LHCN-M2 (cell line): ENCODE data around the gene NECTIN2. TPM values are rescaled to one million over a fixed set of nuclear protein-coding genes. Genes with fewer than 3 reads are reported as not detected.

Experiments
- DNase-seq: peaks from one replicate; pipeline ENCODE4 v3.0.0-alpha.2; 2012; ENCODE audit warnings: low read depth
- polyA plus RNA-seq: library from polyadenylated mRNA; unstranded; fragments of >200 nt; gene quantifications from one replicate; pipeline ENCODE4 v1.2.1, GENCODE V29; 2012; ENCODE audit warnings: missing spikeins
- total RNA-seq: library from RNA; depleted of rRNA; stranded (reverse); fragments of >200 nt; gene quantifications from 2 replicates; pipeline ENCODE4 v1.2.3, GENCODE V29; 2014; rRNA removed

Gene NECTIN2
- total RNA-seq, result 68.4 and 79.6 TPM in 2 replicates
- 71.9 TPM for polyA plus RNA-seq

DNA sequence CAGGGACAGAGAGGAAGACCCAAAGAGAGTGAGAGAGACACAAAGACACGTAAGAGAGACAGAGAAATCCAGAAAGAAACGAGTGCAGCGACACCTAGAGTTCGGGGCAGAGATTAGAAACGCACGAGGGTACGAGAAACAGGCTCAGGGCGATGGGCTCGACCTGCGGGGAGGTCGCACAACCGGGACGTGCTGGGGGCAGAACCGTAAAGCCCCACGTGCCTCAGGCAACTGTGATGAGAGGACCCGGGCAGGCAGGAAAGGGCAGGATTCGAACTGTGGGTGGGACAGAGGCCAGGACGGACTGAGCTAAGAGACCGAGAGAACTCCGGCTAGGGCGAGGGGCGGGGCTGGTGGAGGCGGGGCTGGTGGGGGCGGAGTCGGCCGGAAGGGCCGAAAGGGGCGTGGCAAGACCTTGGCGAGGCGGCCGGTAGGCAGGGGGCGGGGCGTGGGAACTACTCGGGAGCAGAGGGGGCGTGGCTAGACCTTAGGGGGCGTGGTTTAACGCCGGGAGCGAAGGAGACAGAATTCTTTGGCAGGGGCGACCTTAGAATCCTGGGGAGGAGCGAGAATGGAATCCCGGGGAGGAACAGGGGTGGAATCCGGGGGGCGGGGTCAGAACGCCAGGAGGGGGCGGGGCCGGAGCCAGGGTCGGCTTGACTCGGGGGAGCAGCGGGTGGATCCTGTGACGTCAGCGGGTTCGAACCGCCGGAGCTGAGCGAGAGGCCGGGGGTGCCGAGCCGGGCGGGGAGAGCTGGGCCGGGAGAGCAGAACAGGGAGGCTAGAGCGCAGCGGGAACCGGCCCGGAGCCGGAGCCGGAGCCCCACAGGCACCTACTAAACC is at the start of gene NECTIN2:
Gene NECTIN2 (plus strand): TSS at position 686 of the 843 bp plus-strand sequence. CDS start 229 bp downstream, outside the sequence.
- peak; percentile 95 for DNase-seq

DNA sequence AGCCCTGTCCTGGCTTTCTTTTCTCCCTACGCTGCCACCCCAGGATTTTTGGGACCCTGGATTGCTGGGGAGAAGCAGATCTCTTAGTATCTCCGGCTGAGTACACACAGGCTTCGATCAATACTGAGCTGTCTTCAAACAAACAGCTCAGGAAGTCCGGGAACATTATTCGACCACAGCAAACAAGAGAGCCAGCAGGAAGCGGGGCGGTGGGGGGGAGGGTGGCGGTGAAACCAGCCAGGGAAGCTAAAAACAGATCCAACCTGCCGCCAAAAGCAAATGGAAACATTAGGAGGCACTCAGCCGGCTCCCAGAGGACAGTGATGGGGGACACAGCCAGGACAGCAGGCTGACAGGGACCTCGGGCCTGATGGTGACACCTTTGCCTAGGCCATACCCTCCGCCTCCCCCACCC is 49.4 kb upstream of the NECTIN2 start:
- no peak for DNase-seq

DNA sequence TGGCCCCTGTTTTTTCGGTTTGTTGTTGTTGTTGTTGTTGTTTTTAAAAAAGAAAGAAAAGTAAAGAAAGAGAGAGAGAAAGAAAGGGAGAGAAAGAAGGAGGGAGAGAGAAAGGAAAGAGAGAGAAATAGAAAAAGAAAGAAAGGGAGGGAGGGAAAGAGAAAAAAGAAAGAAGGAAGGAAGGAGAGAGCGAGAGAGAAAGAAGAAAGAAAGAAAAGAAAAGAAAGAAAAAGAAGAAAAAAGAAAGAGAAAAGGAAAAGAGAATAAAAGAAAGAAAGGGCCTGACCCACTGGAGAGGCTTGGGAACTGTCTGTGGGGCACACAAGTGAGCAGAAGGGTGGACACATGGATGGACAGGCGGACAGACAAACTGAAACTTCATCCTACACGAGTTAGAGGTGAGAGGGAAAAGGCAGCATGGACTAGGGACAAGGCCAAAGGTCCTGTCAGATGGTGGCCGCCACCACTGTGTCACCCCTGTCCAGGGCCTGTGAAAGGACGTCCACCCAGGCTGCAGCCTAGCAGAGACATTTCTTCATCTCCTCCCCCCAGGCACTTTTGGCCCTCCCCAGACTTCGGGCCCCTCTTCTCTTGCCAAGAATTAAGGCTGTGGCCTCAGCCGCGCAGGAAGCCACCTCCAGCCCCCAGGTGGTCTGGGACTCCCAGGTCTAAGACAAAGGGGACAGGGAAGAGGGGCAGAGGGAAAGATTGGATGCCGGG is 46.3 kb upstream of the NECTIN2 start:
- DNase-seq, result no peak

DNA sequence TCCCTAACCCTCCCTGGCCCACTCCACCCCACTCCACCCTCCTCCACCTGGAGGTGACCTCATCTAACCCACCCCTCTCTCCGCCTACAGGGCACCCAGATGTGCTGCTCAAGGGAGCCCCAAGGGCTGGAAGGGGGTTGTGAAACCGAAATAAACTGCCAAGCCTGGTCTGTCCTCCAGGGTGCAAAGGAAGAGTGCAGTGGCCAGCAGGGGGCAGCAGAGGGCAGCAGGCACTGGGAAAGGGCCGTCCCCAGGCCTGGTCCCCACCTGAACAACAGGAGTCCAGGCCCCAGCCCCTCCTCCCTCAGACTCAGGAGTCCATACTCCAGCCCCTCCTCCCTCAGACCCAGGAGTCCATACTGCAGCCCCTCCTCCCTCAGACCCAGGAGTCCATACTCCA is 45.6 kb upstream of the NECTIN2 start:
- DNase-seq, result peak; percentile 56

DNA sequence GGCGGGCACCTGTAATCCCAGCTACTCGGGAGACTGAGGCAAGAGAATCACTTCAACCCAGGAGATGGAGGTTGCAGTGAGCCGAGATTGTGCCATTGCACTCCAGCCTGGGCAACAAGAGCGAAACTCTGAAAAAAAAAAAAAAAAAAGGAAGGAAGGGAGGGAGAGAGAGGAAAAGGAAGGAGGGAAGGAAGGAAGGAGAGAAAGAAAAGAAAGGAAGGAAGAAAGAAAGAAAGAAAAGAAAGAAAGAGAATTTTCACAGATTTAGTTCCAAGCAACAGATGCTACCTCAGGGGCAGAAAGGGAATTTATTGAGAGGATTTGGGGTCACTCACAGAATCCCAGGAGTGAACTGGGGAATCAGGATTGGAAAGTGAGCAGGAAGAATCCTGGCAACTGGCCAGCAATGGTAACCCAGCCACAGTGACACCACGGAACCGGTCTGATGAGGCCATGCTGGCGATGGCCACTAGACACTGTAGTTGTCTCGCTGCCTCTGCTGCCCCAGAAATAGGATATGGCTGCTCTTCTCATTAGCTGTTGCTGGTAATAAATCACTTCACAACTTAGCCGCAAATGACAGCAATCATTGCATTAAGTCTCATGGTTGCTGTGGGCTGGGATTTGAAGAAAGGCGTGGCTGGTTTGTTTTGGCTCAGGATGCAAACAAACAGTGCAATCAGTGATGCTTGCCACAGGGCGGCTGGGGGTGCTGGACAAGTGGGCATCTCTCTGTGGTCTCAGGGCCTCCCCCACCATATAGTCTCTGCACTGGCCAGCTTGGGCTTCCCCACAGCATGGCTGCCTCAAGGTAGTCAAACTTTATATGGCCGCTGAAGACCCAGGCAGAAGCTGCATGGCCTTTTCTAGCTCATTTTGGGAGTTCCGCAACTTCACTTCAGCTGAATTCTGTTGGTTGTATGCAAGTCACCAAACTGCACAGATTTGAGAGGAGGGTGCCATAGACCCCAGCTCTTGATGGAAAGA is 42.4 kb upstream of the NECTIN2 start:
- DNase-seq, result no peak

DNA sequence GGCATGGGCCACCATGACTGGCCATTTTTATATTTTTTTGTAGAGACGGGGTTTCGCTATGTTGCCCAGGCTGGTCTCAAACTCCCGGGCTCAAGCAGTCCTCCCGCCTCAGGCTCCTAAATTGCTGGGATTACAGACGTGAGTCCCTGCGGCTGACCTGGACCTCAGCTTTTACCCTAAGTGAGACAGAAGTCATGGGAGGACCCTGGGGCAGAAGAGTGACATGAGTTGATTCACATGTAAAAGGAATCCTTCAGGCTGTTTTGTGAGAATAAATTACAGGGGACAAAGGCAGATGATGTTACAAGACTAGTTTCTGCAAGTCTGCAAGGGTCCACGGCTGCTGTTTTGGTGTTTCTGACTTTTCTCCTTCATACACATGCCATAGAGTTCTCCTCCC is 39.8 kb upstream of the NECTIN2 start:
- no peak for DNase-seq

DNA sequence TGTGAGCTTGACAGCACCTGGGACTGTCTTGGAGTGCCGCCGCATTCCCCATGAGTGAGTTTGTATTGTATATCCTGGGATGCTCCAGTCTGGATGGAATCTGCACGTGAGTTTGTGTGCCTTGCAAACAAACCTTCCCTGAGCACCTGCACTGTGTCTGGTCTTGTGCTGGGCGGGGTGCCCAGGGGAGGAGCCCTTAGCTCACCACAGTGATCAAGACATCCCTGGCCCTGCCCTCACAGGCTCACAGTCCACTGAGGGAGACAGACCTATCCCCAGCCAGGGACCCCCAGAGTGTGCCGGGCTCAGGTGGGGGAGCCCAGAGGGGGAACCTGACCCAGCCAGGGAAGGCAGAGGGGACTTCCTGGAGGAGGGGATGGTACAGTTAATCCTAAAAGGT is 38.9 kb upstream of the NECTIN2 start:
- DNase-seq, result no peak

DNA sequence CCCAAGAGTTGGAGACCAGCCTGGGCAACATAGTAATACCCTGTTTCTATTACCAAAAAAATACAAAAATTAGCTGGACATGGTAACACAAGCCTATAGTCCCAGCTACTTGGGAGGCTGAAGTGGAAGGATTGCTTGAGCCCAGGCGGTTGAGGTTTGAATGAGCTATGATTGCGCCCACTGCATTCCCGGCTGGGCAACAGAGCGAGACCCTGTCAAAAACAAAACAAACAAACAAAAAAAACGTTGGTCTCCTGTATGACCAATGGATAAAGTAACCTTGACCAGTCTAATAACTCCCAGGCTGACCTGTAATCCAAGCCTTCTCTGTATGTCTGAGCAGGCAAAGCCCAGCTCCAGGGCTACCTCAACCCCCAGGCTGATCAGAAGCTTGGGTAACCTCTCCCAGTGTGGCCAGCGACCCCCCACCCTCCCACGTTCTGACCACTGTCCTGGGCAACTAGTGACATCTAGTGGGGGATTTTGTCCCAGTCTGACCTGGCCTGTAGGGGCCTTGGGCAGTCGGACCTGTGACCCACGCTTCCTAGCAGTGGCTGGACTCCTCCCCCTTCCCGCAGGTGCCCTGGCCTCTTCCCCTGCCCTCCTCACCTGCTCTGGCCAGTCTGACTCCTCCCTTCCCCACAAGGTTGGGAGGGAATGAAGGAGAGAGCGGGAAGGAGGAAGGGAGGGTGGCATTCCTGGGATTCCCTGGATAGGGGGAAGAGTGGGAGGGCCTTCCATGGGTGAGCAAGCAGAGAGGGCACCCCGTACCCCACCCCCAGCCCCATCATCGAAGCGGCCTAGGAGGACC is 38.2 kb upstream of the NECTIN2 start:
- peak; percentile 23 for DNase-seq

DNA sequence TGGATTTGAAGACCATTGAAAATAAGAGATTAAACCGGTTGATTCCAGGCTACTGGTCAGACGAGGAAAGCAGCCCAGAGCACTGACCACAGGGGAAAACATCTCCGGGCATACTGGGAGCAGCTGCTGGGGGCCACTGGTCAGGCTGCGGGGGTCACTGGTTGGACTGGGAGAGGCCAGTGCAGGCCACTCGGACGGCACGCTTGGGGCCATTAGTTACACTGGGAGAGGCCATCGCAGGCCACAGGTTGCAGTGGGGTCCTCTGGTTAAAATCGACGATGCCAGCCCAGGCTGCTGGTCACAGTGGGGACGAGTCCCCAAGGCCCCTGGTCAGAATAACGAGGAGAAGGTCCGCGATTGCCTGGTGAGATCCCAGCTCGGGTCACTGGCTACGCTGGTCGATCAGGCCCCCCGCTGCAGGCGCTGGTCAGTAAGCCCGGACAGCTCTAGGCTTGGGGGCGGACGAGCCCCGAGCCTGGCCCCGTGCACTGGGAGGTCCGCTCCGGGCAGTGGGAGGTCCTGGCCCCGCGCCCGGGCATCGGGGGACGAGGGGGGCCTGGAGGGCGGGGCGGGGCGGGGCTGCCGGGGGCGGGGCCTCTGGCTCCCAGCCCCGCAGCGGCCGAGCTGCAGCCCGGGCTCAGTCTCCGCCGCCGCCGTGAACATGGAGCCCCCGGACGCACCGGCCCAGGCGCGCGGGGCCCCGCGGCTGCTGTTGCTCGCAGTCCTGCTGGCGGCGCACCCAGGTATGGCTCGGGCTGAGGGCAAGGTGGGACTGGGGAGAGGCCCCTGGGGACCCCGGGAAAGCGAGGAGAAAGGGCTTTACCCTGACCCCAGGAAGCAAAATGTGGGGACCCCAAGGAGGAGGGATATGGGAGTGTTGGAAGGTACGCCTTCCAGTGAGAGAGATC is 37.4 kb upstream of the NECTIN2 start, which contains the start of gene BCAM:
Gene BCAM (plus strand): TSS at position 641 of the 909 bp plus-strand sequence. CDS start 22 bp downstream, at position 663.
- peak; percentile 48 for DNase-seq

DNA sequence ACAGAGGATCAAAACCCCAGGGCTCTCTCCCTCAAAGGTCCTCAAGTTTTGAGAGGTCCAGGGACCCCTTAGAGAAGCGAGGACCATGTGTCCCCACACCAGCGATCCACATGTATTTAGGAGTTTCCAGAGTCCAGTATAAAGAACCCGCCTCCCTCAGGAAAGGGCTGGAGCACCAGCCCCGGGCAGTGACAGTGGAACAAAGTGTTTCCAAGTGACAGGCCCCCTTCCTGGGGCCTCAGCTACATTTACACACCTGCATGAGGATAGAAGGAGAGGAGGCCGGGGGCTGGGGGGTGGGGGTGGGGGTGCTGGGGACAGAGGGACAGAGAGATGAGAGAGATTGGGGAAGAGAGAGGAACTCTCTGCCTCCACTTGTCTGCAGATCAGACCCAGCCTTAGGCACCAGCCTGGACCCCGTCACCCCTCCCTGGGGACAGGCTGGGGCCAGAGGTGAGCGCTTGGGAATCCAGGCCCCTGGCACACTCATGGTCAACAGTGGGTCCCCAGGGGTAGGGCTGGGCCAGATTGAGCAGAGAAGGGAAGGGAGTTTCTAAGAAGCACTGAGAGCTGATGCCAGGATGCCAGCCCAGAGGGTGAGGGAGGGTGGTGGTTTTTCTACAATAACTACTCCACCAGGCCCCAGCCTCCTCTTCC is 36.4 kb upstream of the NECTIN2 start:
- no peak for DNase-seq

DNA sequence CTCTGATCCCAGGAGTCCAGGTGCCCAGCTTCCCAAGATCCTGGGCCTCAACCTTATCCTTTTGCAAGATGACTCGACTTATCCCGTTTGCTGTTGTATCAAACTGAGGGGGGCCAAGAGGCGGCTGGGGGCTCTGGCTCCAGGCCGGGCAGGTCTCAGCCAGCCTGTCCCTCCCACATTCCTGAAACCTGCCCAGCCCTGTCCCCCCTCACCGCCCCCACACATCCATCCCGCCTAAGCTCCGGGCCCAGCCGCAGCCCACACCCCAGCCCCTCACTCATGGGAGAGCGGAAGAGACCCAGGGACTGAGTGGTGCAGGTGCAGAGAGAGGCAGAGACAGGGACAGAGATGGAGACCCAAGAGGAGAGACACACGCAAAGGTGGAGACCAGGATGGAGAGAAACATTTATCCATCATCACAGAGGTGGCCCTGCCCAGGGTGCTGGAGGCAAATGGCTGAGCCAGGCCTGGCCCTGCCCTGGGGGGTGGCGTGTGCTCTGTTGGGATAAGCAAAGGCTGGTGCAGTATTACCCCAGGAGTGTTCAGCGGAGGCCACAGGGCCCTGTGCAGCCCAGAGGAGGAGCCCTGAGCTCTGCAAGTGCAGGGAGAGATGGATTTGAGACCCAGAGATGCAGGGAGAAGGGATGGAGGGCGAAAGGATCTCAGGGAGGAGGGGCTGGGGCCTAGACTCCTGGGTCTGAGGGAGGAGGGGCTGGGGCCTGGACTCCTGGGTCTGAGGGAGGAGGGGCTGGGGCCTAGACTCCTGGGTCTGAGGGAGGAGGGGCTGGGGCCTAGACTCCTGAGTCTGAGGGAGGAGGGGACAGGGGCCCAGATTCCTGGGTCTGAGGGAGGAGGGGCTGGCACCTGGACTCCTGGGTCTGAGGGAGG is 35.6 kb upstream of the NECTIN2 start:
- no peak for DNase-seq

DNA sequence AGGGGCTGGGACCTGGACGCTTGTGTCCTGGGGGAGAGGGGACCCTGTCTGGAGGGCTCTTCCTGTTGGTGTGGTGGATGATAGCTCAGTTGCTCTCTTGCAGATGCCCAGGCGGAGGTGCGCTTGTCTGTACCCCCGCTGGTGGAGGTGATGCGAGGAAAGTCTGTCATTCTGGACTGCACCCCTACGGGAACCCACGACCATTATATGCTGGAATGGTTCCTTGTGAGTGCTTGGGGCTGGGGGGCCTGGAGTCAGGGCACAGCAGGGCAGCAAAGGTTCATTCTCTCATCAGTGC is 35.0 kb upstream of the NECTIN2 start:
- no peak for DNase-seq

DNA sequence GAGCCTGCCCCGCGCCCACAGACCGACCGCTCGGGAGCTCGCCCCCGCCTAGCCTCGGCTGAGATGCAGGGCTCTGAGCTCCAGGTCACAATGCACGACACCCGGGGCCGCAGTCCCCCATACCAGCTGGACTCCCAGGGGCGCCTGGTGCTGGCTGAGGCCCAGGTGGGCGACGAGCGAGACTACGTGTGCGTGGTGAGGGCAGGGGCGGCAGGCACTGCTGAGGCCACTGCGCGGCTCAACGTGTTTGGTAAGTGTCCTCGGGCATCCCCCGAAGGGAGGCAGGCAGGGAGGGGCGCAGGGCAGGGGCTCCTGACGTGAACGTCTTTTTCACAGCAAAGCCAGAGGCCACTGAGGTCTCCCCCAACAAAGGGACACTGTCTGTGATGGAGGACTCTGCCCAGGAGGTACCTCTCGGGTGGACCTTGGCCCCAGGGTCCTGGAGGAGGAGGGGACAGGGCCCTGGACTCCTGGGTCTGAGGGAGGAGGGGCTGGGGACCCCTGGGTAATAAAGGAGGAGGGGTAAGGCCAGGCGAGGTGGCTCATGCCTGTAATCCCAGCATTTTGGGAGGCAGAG is 33.9 kb upstream of the NECTIN2 start:
- DNase-seq, result no peak

DNA sequence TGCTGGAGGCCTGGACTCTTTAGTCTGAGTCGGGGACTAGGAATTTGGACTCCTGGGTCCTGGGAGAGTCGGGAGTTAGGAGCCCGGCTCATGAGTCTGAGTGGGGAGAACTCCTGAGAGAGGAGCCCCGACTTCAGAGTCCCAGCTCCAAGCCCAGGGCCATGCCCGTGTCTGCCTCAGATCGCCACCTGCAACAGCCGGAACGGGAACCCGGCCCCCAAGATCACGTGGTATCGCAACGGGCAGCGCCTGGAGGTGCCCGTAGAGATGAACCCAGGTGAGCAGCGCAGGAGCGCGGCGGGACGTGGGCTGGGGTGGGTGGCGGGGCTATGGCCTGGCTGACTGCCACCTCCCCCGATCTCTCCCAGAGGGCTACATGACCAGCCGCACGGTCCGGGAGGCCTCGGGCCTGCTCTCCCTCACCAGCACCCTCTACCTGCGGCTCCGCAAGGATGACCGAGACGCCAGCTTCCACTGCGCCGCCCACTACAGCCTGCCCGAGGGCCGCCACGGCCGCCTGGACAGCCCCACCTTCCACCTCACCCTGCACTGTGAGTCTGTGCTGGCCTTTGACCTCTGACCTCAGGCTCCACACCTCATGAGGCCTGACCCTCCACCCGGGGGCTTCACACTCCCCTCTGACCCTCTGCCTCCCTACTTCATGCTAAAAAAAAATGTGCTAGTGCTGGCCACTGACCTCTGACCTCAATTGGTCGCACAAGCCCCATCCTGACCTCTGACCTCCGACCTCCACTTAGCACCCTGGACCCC is 32.8 kb upstream of the NECTIN2 start:
- no peak for DNase-seq

DNA sequence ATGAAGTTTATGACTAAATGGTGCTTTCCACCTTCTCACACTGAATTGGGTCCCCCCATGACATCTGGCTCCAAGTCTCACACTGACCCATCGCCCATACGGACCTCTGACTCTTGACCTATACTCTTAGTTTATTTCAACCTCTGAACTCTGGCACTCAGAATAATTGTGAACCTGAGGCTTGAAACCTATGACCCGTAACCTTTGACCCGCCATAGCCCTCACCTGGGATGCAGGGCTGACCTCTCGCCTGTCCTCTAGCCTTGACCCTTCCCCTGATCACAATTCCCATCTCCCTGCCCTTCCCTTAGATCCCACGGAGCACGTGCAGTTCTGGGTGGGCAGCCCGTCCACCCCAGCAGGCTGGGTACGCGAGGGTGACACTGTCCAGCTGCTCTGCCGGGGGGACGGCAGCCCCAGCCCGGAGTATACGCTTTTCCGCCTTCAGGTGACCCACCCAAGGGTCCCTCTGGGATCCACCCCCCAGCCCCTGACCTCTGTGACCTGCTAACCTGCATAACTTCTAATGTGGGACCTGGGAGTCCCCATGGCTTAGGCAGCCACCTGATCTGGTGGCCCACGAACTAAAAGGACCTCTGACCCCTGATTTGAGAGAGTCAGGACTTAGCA is 32.1 kb upstream of the NECTIN2 start:
- DNase-seq, result no peak

DNA sequence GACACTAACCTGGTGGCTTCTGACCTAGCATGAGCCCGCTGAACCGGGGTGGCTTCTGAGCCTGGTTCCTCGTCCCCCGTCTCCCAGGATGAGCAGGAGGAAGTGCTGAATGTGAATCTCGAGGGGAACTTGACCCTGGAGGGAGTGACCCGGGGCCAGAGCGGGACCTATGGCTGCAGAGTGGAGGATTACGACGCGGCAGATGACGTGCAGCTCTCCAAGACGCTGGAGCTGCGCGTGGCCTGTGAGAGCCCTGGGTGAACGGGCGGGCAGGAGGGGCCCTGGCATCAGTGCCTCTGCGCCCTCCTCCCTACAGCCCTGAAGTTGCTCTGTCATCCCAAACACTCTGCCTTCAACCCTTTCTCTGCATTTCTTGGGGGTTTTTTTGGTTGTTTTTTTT is 31.6 kb upstream of the NECTIN2 start:
- no peak for DNase-seq

DNA sequence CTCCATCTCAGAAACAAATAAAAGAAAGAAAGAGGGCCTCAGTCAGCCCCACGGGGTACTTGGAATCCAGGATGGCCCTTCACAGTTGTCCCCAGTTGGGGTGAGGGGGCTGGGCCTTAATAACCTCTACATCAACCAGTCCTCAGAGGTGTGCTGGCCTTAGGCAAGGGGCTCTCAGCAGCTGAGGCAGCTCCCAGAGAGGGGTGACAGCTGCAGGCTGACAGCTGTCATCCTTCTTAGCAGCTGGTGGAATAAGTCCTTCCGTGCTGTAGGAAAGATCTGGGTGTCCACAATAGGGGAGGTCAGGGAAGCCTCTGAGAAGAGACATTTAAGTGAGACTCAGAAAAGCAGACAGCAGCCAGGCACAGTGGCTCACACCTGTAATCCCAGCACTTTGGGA is 29.8 kb upstream of the NECTIN2 start:
- DNase-seq, result peak; percentile 79
